ENCODE measurements around the gene NLRP10.

- no peak for TF ChIP-seq CTCF (conservative IDR thresholded peaks at IDR 0.05 in 1 of 2, IDR thresholded peaks at IDR 0.05 in 1 of 2; ENCODE audit: extremely low read depth in 1 of 2, insufficient read depth in 1 of 2, low read depth in 1 of 2, low read length in 2 of 2)
- no peak for TF ChIP-seq EZH2 (IDR thresholded peaks at IDR 0.05; ENCODE audit: borderline replicate concordance, low read length)
Measured at GRCh38 chr11:8002676-8003075, 37.4 kb upstream of the NLRP10 start.
